ENCODE results near the gene ITGA6.
"Not testable (repeated sequence)": the region's sequence is repeated elsewhere in the genome, so short reads cannot be mapped to it uniquely, and the experiment has no call there.

ITGA6 gene

GRCh38 chr2:172545408-172546075 lies 118.2 kb downstream of the ITGA6 start (continued):
- TF ChIP-seq POU6F1 (CRISPR knock-in tag; IDR thresholded peaks at IDR 0.05; ENCODE audit: borderline replicate concordance, low read depth) (no peak), ZNF70 (CRISPR knock-in tag; IDR thresholded peaks at IDR 0.05) (no peak), CREB5 (CRISPR knock-in tag; IDR thresholded peaks at IDR 0.05; ENCODE audit: low read depth) (no peak), ZNF8 (CRISPR knock-in tag; IDR thresholded peaks at IDR 0.05) (no peak), GLIS3 (CRISPR knock-in tag; IDR thresholded peaks at IDR 0.05) (no peak), ARNTL (CRISPR knock-in tag; IDR thresholded peaks at IDR 0.05; ENCODE audit: borderline replicate concordance, low read depth) (no peak), ESRRG (CRISPR knock-in tag; IDR thresholded peaks at IDR 0.05) (no peak), ISL1 (CRISPR knock-in tag; IDR thresholded peaks at IDR 0.05) (no peak), ZC3H10 (CRISPR knock-in tag; IDR thresholded peaks at IDR 0.05) (no peak), TCF4 (CRISPR knock-in tag; IDR thresholded peaks at IDR 0.05; ENCODE audit: borderline replicate concordance) (no peak), TOX (CRISPR knock-in tag; IDR thresholded peaks at IDR 0.05; ENCODE audit: borderline replicate concordance) (no peak), ZNF565 (CRISPR knock-in tag; conservative IDR thresholded peaks at IDR 0.05; ENCODE audit: low read depth) (no peak), BACH2 (CRISPR knock-in tag; IDR thresholded peaks at IDR 0.05; ENCODE audit: borderline replicate concordance) (no peak), PPARA (CRISPR knock-in tag; IDR thresholded peaks at IDR 0.05; ENCODE audit: borderline replicate concordance) (no peak)

- ATAC-seq = no peak
- TF ChIP-seq CSDC2 (CRISPR knock-in tag; IDR thresholded peaks at IDR 0.05) (no peak), POU6F1 (CRISPR knock-in tag; IDR thresholded peaks at IDR 0.05; ENCODE audit: borderline replicate concordance, low read depth) (no peak), OSR1 (CRISPR knock-in tag; IDR thresholded peaks at IDR 0.05) (no peak), SNAI2 (CRISPR knock-in tag; IDR thresholded peaks at IDR 0.05) (no peak), GLIS3 (CRISPR knock-in tag; IDR thresholded peaks at IDR 0.05) (no peak), RARB (CRISPR knock-in tag; IDR thresholded peaks at IDR 0.05) (no peak), CSRNP3 (CRISPR knock-in tag; IDR thresholded peaks at IDR 0.05) (no peak), ISL1 (CRISPR knock-in tag; IDR thresholded peaks at IDR 0.05) (no peak), TSHZ2 (CRISPR knock-in tag; IDR thresholded peaks at IDR 0.05) (no peak), ARNTL (CRISPR knock-in tag; IDR thresholded peaks at IDR 0.05; ENCODE audit: borderline replicate concordance, low read depth) (no peak), PPARA (CRISPR knock-in tag; IDR thresholded peaks at IDR 0.05; ENCODE audit: borderline replicate concordance) (no peak), TOX (CRISPR knock-in tag; IDR thresholded peaks at IDR 0.05; ENCODE audit: borderline replicate concordance) (no peak), ZNF565 (CRISPR knock-in tag; conservative IDR thresholded peaks at IDR 0.05; ENCODE audit: low read depth) (no peak), ESRRG (CRISPR knock-in tag; IDR thresholded peaks at IDR 0.05) (no peak), ZC3H10 (CRISPR knock-in tag; IDR thresholded peaks at IDR 0.05) (no peak), BACH2 (CRISPR knock-in tag; IDR thresholded peaks at IDR 0.05; ENCODE audit: borderline replicate concordance) (no peak), ZFP3 (CRISPR knock-in tag; IDR thresholded peaks at IDR 0.05) (no peak), CREB5 (CRISPR knock-in tag; IDR thresholded peaks at IDR 0.05; ENCODE audit: low read depth) (no peak)
Measured at GRCh38 chr2:172549131-172549530, 121.7 kb downstream of the ITGA6 start.

- not testable (repeated sequence) for ATAC-seq
Measured at GRCh38 chr2:172549802-172550201, 122.4 kb downstream of the ITGA6 start.
